Measurements from ENCODE around the gene IFITM2. TPM values are rescaled to one million over a fixed set of nuclear protein-coding genes. Genes with fewer than 3 reads are reported as not detected.
A peak's percentile ranks its signal among the peaks of the same experiment; 100 is the strongest.
"Not testable (repeated sequence)": the region's sequence is repeated elsewhere in the genome, so short reads cannot be mapped to it uniquely, and the experiment has no call there.

Gene IFITM2
- total RNA-seq, 2 experiments from 2014 or later, result 1,561 to 1,733 TPM

- H3K27me3 Mint-ChIP-seq, DNase-seq, H3K9me3 Mint-ChIP-seq: not testable (repeated sequence)
- H3K36me3 Mint-ChIP-seq (ENCODE audit: low read depth), result peaks cover 47% of the 10 kb centered on the region
- H3K4me3 Mint-ChIP-seq, result peak overlapping the region; percentile 92
- peaks cover 26% of the 10 kb centered on the region for H3K4me1 Mint-ChIP-seq
- ChIA-PET POLR2A (interaction anchor here (0.6 to 1.7 kb wide), 8 partner anchors 9 to 67 kb away, joined by 3 to 18 read pairs (median 4); no protein-coding TSS in a partner anchor), CTCF (interaction anchor here (0.5 to 2.0 kb wide), 9 partner anchors 9 to 81 kb away, joined by 3 to 9 read pairs (median 4); no protein-coding TSS in a partner anchor)
- H3K27ac Mint-ChIP-seq, result peak overlapping the region; percentile 95
Observed at GRCh38 chr11:317668-318404, 10.2 kb downstream of the IFITM2 start.

GRCh38 chr11:318405-319120, 10.9 kb downstream of the IFITM2 start:
- H3K4me3 Mint-ChIP-seq, result not testable (repeated sequence)
- CTCF ChIA-PET, result interaction anchor here (1.6 to 2.0 kb wide), 2 partner anchors 10 to 37 kb away, joined by 6 to 9 read pairs; no protein-coding TSS in a partner anchor

GRCh38 chr11:319121-319887, 11.7 kb downstream of the IFITM2 start:
- peaks cover 40% of the 10 kb centered on the region for H3K36me3 Mint-ChIP-seq (ENCODE audit: low read depth)
- CTCF ChIA-PET, H3K9me3 Mint-ChIP-seq, H3K27me3 Mint-ChIP-seq, POLR2A ChIA-PET, DNase-seq: not testable (repeated sequence)
- H3K27ac Mint-ChIP-seq, result peak overlapping the region; percentile 92
- peaks cover 26% of the 10 kb centered on the region for H3K4me1 Mint-ChIP-seq
- H3K4me3 Mint-ChIP-seq, result peak overlapping the region; percentile 79

More at GRCh38 chr11:318405-319120, 10.9 kb downstream of the IFITM2 start:
- peaks cover 46% of the 10 kb centered on the region for H3K36me3 Mint-ChIP-seq (ENCODE audit: low read depth)
- peaks cover 23% of the 10 kb centered on the region for H3K4me1 Mint-ChIP-seq
- not testable (repeated sequence) for DNase-seq, H3K27ac Mint-ChIP-seq, H3K27me3 Mint-ChIP-seq, H3K9me3 Mint-ChIP-seq
- POLR2A ChIA-PET, result interaction anchor here (0.7 to 1.7 kb wide), 2 partner anchors 37 to 38 kb away, joined by 4 to 18 read pairs; no protein-coding TSS in a partner anchor

GRCh38 chr11:319888-320273, 12.3 kb downstream of the IFITM2 start:
- H3K4me1 Mint-ChIP-seq, result peaks cover 31% of the 10 kb centered on the region
- POLR2A ChIA-PET, H3K9me3 Mint-ChIP-seq, DNase-seq, H3K27me3 Mint-ChIP-seq: not testable (repeated sequence)
- H3K27ac Mint-ChIP-seq, result peak overlapping the region; percentile 92
- peaks cover 35% of the 10 kb centered on the region for H3K36me3 Mint-ChIP-seq (ENCODE audit: low read depth)
- CTCF ChIA-PET, result interaction anchor here (1.0 kb wide), 1 partner anchor 9 kb away, joined by 3 read pairs; no protein-coding TSS in a partner anchor
- peak overlapping the region; percentile 79 for H3K4me3 Mint-ChIP-seq

GRCh38 chr11:324156-324555, 16.5 kb downstream of the IFITM2 start:
- H3K4me1 Mint-ChIP-seq, result peaks cover 62% of the 10 kb centered on the region

GRCh38 chr11:324593-325517, 17.2 kb downstream of the IFITM2 start:
- H3K27ac Mint-ChIP-seq, result peak overlapping the region; percentile 67
- not testable (repeated sequence) for DNase-seq; H3K9me3 Mint-ChIP-seq; H3K27me3 Mint-ChIP-seq; H3K4me3 Mint-ChIP-seq; H3K36me3 Mint-ChIP-seq (ENCODE audit: low read depth)
- H3K4me1 Mint-ChIP-seq, result peaks cover 66% of the 10 kb centered on the region
- ChIA-PET CTCF (interaction anchor here (0.6 to 3.0 kb wide), 4 partner anchors 13 to 31 kb away, joined by 3 to 8 read pairs (median 5); no protein-coding TSS in a partner anchor), POLR2A (interaction anchor here (0.7 kb wide), 1 partner anchor 132 kb away, joined by 3 read pairs; no protein-coding TSS in a partner anchor)

More at GRCh38 chr11:324156-324555, 16.5 kb downstream of the IFITM2 start:
- Mint-ChIP-seq H3K27ac (peak overlapping the region; percentile 38), H3K36me3 (ENCODE audit: low read depth) (peaks cover 11% of the 10 kb centered on the region), H3K4me3 (no peak overlapping the region), H3K9me3 (no peaks in the 10 kb centered on the region), H3K27me3 (no peaks in the 10 kb centered on the region)
- no peak for DNase-seq
- POLR2A ChIA-PET, result interaction anchor here (0.7 kb wide), 2 partner anchors 12 to 132 kb away, joined by 3 to 5 read pairs; no protein-coding TSS in a partner anchor
- CTCF ChIA-PET, result interaction anchor here (0.6 to 3.0 kb wide), 2 partner anchors 14 to 31 kb away, joined by 3 to 8 read pairs; no protein-coding TSS in a partner anchor

- Mint-ChIP-seq H3K36me3 (ENCODE audit: low read depth) (peaks cover 4% of the 10 kb centered on the region), H3K4me1 (peaks cover 69% of the 10 kb centered on the region), H3K9me3 (no peaks in the 10 kb centered on the region), H3K4me3 (peak overlapping the region; percentile 58), H3K27me3 (no peaks in the 10 kb centered on the region), H3K27ac (peak overlapping the region; percentile 96)
- CTCF ChIA-PET, result interaction anchor here (1.3 to 3.0 kb wide), 3 partner anchors 14 to 29 kb away, joined by 4 to 8 read pairs (median 6); no protein-coding TSS in a partner anchor
- no peak for DNase-seq
- POLR2A ChIA-PET, result interaction anchor here (1.2 kb wide), 1 partner anchor 9 kb away, joined by 4 read pairs; no protein-coding TSS in a partner anchor
Observed at GRCh38 chr11:325796-326591, 18.4 kb downstream of the IFITM2 start.

- POLR2A ChIA-PET, result interaction anchor here (0.7 to 1.2 kb wide), 2 partner anchors 9 to 11 kb away, joined by 3 to 4 read pairs; no protein-coding TSS in a partner anchor
- peaks cover 74% of the 10 kb centered on the region for H3K4me1 Mint-ChIP-seq
- DNase-seq, result no peak
- H3K36me3 Mint-ChIP-seq (ENCODE audit: low read depth), result peaks cover 8% of the 10 kb centered on the region
- no peaks in the 10 kb centered on the region for H3K27me3 Mint-ChIP-seq
- H3K27ac Mint-ChIP-seq, result peak overlapping the region; percentile 96
- CTCF ChIA-PET, result interaction anchor here (1.9 to 2.2 kb wide), 2 partner anchors 13 to 14 kb away, joined by 6 to 8 read pairs; no protein-coding TSS in a partner anchor
- no peaks in the 10 kb centered on the region for H3K9me3 Mint-ChIP-seq
- peak overlapping the region; percentile 58 for H3K4me3 Mint-ChIP-seq
Observed at GRCh38 chr11:326592-326841, 18.9 kb downstream of the IFITM2 start.

GRCh38 chr11:326842-327580, 19.4 kb downstream of the IFITM2 start:
- Mint-ChIP-seq H3K4me1 (peaks cover 79% of the 10 kb centered on the region), H3K27me3 (no peaks in the 10 kb centered on the region), H3K27ac (peak overlapping the region; percentile 96), H3K36me3 (ENCODE audit: low read depth) (peaks cover 10% of the 10 kb centered on the region), H3K4me3 (peak overlapping the region; percentile 58), H3K9me3 (no peaks in the 10 kb centered on the region)
- ChIA-PET CTCF (interaction anchor here (1.2 to 2.2 kb wide), 6 partner anchors 10 to 28 kb away, joined by 3 to 8 read pairs (median 5); no protein-coding TSS in a partner anchor), POLR2A (interaction anchor here (0.7 to 1.2 kb wide), 3 partner anchors 10 to 15 kb away, joined by 3 to 9 read pairs (median 4); no protein-coding TSS in a partner anchor)
- DNase-seq, result peak; percentile 59

- H3K4me3 Mint-ChIP-seq, result peak overlapping the region; percentile 58
- ChIA-PET CTCF (interaction anchor here (1.2 to 1.9 kb wide), 5 partner anchors 11 to 28 kb away, joined by 3 to 8 read pairs (median 4); no protein-coding TSS in a partner anchor), POLR2A (interaction anchor here (0.7 to 1.2 kb wide), 3 partner anchors 10 to 15 kb away, joined by 3 to 9 read pairs (median 4); no protein-coding TSS in a partner anchor)
- H3K27ac Mint-ChIP-seq, result peak overlapping the region; percentile 96
- H3K4me1 Mint-ChIP-seq, result peaks cover 82% of the 10 kb centered on the region
- H3K27me3 Mint-ChIP-seq, result no peaks in the 10 kb centered on the region
- H3K36me3 Mint-ChIP-seq (ENCODE audit: low read depth), result peaks cover 10% of the 10 kb centered on the region
- H3K9me3 Mint-ChIP-seq, result no peaks in the 10 kb centered on the region
- no peak for DNase-seq
Observed at GRCh38 chr11:327581-327923, 19.9 kb downstream of the IFITM2 start.

All from activated CD4-positive, alpha-beta T cell treated with anti-CD3 and anti-CD28 coated beads, Interleukin-2, amount 10 ng/mL, durations not matched to agents 7 days and 5 days (primary cell).